ENCODE measurements around the gene LTA4H. TPM values are rescaled to one million over a fixed set of nuclear protein-coding genes. Genes with fewer than 3 reads are reported as not detected.
"Not testable (repeated sequence)": the region's sequence is repeated elsewhere in the genome, so short reads cannot be mapped to it uniquely, and the experiment has no call there.

The LTA4H gene
- total RNA-seq, 1 donor from 2014 or later, result 35.4 TPM

DNA sequence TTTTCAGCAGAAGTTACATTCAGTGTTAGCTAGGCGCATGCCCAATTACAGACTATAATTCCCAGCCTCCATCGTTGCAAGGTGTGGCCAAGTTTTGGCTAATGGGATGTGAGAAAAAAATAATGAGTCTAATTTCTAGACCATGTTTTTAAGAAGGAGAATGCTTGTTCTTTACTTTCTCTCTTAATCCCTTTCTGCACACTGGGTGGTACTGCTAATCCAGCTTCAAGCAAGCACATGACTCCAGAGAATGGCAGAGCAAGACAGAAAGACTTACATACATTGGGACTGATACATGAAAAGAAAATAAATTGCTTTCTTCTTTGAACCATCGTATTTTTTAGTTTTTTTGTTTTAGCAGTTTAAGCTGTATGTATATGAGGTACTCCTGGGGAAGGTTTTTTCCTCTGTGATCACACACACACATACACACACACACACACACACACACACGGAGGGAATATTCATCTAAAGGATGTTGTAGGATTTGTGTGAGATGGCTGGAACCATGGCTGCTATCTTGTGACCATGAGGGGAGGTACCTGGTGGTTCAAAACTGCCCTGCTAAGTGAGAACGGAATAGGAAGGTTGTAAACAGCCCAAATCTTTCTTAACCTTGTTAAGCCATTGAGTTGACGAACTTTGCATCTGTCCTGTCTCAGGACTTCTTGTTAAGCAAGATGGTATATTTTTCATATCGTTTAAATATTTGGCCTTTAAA lies 34.3 kb upstream of the LTA4H start:
- DNase-seq, result no peak
- Histone ChIP-seq H3K27me3 (ENCODE audit: low read depth) (peaks cover 4% of the 10 kb centered on the region), H3K9me3 (replicated peaks) (no peaks in the 10 kb centered on the region), H3K27ac (replicated peaks) (no peak overlapping the region), H3K4me1 (peaks cover 36% of the 10 kb centered on the region), H3K36me3 (no peaks in the 10 kb centered on the region), H3K4me3 (no peak overlapping the region)
- intact Hi-C loops (cut with micrococcal nuclease), result no loop called here
- TF ChIP-seq, protein P1, sequence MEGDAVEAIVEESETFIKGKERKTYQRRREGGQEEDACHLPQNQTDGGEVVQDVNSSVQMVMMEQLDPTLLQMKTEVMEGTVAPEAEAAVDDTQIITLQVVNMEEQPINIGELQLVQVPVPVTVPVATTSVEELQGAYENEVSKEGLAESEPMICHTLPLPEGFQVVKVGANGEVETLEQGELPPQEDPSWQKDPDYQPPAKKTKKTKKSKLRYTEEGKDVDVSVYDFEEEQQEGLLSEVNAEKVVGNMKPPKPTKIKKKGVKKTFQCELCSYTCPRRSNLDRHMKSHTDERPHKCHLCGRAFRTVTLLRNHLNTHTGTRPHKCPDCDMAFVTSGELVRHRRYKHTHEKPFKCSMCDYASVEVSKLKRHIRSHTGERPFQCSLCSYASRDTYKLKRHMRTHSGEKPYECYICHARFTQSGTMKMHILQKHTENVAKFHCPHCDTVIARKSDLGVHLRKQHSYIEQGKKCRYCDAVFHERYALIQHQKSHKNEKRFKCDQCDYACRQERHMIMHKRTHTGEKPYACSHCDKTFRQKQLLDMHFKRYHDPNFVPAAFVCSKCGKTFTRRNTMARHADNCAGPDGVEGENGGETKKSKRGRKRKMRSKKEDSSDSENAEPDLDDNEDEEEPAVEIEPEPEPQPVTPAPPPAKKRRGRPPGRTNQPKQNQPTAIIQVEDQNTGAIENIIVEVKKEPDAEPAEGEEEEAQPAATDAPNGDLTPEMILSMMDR (IDR thresholded peaks at IDR 0.05; ENCODE audit: borderline replicate concordance), result no peak

DNA sequence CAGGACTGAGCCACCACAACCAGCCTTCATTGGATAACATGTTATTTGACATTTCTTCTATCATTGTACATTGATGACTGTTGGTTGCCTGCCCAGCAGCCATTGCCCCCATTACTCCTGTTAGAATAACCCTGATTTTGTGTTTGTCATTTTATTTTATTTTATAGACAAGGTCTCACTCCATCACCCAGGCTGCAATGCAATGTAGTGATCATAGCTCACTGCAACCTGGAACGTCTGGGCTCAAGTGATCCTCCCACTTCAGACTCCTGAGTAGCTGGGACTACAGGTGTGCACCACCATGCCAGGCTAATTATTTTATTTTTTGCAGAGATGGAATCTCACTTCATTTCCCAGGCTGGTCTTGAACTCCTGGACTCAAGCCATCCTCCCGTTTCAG lies 33.2 kb upstream of the LTA4H start:
- intact Hi-C loops (cut with micrococcal nuclease), result no loop called here

DNA sequence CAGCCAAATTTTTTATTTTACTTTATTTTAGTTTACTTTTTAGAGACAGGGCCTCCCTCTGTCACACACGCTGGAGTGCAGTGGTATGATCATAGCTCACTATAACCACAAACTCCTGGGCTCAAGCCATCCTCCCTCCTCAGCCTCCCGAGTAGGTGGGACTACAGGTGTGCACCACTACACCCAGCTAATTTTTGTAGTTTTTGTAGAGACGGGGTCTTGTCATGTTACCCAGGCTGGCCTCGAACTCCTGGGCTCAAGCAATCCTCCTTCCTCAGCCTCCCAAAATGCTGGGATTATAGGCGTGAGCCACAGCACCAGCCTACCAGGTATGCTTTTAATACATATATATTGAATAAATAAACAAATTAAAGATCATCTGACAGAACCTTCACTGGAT lies 32.7 kb upstream of the LTA4H start:
- Histone ChIP-seq H3K27ac (replicated peaks) (no peak overlapping the region), H3K4me3 (no peak overlapping the region), H3K9me3 (replicated peaks) (no peaks in the 10 kb centered on the region), H3K27me3 (ENCODE audit: low read depth) (no peaks in the 10 kb centered on the region), H3K4me1 (peaks cover 33% of the 10 kb centered on the region), H3K36me3 (no peaks in the 10 kb centered on the region)
- TF ChIP-seq, protein P1 (IDR thresholded peaks at IDR 0.05; ENCODE audit: borderline replicate concordance), result no peak
- DNase-seq, result no peak
- intact Hi-C loops (cut with micrococcal nuclease), result no loop called here

More for the DNA sequence above, 33.2 kb upstream of the LTA4H start:
- Histone ChIP-seq H3K4me3 (no peak overlapping the region), H3K27ac (replicated peaks) (no peak overlapping the region), H3K9me3 (replicated peaks) (no peaks in the 10 kb centered on the region), H3K36me3 (no peaks in the 10 kb centered on the region), H3K4me1 (peaks cover 38% of the 10 kb centered on the region), H3K27me3 (ENCODE audit: low read depth) (peaks cover 4% of the 10 kb centered on the region)
- TF ChIP-seq, protein P1 (IDR thresholded peaks at IDR 0.05; ENCODE audit: borderline replicate concordance), result no peak
- DNase-seq, result no peak

DNA sequence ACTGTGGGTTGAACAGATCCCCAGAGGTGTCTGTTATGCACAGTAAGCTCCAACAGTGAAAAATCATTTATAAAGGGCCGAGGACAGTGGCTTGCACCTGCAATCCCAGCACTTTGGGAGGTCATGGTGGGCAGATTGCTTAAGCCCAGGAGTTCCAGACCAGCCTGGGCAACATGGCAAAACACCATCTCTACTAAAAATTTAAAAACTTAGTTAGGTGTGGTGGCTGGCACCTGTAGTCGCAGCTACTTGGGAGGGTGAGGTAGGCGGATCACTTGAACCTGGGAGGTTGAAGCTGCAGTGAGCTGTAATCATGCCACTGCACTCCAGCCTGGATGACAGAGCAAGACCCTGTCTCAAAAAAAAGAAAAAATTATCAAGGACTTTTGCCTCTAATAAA lies 30.4 kb upstream of the LTA4H start:
- peaks cover 28% of the 10 kb centered on the region for H3K4me1 ChIP-seq
- H3K27ac ChIP-seq (replicated peaks); H3K27me3 ChIP-seq (ENCODE audit: low read depth); H3K4me3 ChIP-seq; H3K9me3 ChIP-seq (replicated peaks); DNase-seq; intact Hi-C loops (cut with micrococcal nuclease); H3K36me3 ChIP-seq: not testable (repeated sequence)

DNA sequence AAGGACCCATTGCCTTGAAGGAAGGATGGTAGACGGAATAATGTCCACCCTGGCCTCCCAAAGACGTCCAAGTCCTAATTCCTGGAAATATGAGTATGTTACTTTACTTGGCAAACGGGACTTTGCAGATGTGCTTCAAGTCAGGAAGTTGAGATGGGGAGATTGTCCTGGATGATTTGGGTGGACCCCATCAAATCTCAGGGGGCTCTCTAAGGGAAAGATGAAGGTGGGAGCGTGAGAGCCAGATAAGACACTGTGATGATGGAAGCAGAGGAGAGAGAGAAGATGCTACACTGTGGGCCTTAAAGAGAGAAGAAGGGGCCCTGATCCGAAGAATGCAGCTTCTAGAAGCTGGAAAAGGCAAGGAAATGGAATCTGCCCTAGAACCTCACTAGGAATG lies 29.6 kb upstream of the LTA4H start:
- no peaks in the 10 kb centered on the region for H3K9me3 ChIP-seq (replicated peaks)
- H3K27ac ChIP-seq (replicated peaks), result no peak overlapping the region
- DNase-seq, result no peak
- no peaks in the 10 kb centered on the region for H3K27me3 ChIP-seq (ENCODE audit: low read depth)
- intact Hi-C loops (cut with micrococcal nuclease), result loop anchor here (5.0 kb wide), 2 partner anchors 152 to 452 kb away; no protein-coding TSS in a partner anchor
- no peaks in the 10 kb centered on the region for H3K36me3 ChIP-seq
- TF ChIP-seq, protein P1 (IDR thresholded peaks at IDR 0.05; ENCODE audit: borderline replicate concordance), result no peak
- H3K4me3 ChIP-seq, result no peak overlapping the region
- peaks cover 22% of the 10 kb centered on the region for H3K4me1 ChIP-seq

DNA sequence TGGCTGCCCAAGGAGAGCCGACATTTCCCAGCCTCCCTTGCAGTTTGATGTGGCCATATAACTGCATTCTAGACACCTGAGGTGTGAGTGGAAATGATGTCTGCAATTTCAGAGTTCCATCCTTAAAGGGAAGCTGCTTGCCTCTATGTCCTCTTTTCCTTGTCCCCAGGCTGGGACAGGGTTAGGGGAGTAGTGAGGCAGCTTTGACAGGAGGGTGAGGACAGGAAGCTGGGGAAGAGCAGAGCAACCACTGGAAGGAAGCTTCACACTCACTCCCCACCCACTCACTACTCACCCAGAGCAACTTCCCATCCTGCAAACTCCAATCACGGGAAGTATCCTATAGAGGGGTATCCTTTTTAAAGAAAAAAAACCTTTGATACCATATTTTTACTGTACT lies 28.9 kb upstream of the LTA4H start:
- no peak overlapping the region for H3K27ac ChIP-seq (replicated peaks)
- no peaks in the 10 kb centered on the region for H3K36me3 ChIP-seq
- H3K4me1 ChIP-seq, result peaks cover 22% of the 10 kb centered on the region
- TF ChIP-seq, protein P1 (IDR thresholded peaks at IDR 0.05; ENCODE audit: borderline replicate concordance), result no peak
- no peak overlapping the region for H3K4me3 ChIP-seq
- H3K9me3 ChIP-seq (replicated peaks), result no peaks in the 10 kb centered on the region
- DNase-seq, result no peak
- no peaks in the 10 kb centered on the region for H3K27me3 ChIP-seq (ENCODE audit: low read depth)
- intact Hi-C loops (cut with micrococcal nuclease), result loop anchor here (5.0 kb wide), 2 partner anchors 153 to 453 kb away; no protein-coding TSS in a partner anchor
